ENCODE measurements around the gene SH2D3C. TPM values are rescaled to one million over a fixed set of nuclear protein-coding genes. Genes with fewer than 3 reads are reported as not detected.

SH2D3C gene
- total and polyA plus RNA-seq, 8 donors: 21.7 to 41.9 (median 32.6) TPM

DNA sequence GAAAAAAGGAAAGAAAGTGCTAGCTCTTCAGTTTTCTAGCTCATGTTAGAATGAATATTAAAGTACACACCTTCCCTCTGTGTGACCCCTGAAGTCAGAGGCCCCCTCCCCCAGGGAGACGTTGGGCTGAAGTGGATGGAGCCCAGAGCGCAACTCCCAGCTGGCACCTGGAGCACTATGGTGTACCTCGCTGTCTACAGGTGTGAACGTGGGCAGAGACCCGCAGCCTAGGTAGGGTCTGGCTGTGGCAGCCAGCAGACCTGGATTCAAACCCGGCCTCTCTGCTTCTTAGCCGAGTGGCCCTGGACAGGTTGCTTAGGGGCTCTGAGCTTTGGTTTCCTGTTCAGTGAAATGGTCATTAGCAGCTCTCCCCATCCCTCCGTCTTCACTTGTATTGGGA, 49.7 kb downstream of the SH2D3C start:
- DNase-seq: no peak
- H3K9me3 ChIP-seq: no peaks in the 10 kb centered on the region
- no peak for ATAC-seq
- TF ChIP-seq, protein P1, sequence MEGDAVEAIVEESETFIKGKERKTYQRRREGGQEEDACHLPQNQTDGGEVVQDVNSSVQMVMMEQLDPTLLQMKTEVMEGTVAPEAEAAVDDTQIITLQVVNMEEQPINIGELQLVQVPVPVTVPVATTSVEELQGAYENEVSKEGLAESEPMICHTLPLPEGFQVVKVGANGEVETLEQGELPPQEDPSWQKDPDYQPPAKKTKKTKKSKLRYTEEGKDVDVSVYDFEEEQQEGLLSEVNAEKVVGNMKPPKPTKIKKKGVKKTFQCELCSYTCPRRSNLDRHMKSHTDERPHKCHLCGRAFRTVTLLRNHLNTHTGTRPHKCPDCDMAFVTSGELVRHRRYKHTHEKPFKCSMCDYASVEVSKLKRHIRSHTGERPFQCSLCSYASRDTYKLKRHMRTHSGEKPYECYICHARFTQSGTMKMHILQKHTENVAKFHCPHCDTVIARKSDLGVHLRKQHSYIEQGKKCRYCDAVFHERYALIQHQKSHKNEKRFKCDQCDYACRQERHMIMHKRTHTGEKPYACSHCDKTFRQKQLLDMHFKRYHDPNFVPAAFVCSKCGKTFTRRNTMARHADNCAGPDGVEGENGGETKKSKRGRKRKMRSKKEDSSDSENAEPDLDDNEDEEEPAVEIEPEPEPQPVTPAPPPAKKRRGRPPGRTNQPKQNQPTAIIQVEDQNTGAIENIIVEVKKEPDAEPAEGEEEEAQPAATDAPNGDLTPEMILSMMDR (IDR thresholded peaks at IDR 0.05): no peak
- no peak overlapping the region for H3K4me3 ChIP-seq
- no peak overlapping the region for H3K27ac ChIP-seq
- no peaks in the 10 kb centered on the region for H3K27me3 ChIP-seq
- H3K4me1 ChIP-seq: peaks cover 3 to 16% of the 10 kb centered on the region in 2 donors
- peaks cover 0 to 30% of the 10 kb centered on the region in 2 donors for H3K36me3 ChIP-seq
- intact Hi-C loops (cut with DNase I): no loop called here

DNA sequence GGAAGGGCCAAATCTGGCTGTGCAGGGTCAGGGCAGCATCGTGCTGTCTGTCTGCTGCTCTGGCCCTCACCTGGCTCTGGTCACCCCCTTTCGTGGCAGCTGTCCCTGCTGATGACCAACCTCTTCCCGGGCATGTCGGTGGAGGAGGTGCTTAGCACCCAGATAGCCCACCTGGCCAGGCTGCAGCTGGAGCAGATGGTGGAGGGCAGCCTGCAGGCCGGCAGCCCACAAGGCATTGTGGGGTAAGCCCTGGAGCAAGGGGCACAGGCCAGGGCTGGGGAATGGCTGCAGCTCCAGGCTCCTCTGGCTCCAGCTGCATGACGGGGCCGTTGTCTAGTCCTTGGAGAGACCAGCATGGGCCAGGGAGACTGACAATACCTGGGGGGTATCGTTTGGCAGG, 51.6 kb downstream of the SH2D3C start:
- Histone ChIP-seq H3K4me3 (no peak overlapping the region), H3K27me3 (no peaks in the 10 kb centered on the region), H3K4me1 (peaks cover 3 to 8% of the 10 kb centered on the region in 2 donors), H3K27ac (no peak overlapping the region), H3K9me3 (no peaks in the 10 kb centered on the region), H3K36me3 (peaks cover 0 to 17% of the 10 kb centered on the region in 2 donors)
- TF ChIP-seq, protein P1 (IDR thresholded peaks at IDR 0.05): no peak
- ATAC-seq (no peak), DNase-seq (no peak)
- intact Hi-C loops (cut with DNase I): no loop called here

DNA sequence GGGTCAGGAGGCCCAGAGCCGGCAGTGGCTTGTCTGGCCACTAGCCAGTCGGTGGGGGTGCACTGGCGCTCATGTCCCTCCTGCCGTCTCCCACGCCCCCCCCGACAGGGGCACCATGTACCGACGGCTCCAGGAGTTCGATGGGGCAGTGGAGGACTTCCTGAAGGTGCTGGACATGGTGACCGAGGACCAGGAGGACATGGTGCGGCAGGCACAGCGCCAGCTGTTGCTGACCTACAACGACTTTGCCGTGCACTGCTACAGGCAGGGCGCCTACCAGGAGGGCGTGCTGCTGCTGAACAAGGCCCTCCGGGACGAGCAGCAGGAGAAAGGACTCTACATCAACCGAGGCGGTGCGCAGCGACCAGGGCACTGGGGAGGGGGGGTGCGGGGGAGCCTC, 54.5 kb downstream of the SH2D3C start:
- DNase-seq (no peak), ATAC-seq (peak; percentile 75)
- intact Hi-C loops (cut with DNase I): no loop called here
- H3K36me3 ChIP-seq: no peaks in the 10 kb centered on the region
- no peaks in the 10 kb centered on the region for H3K27me3 ChIP-seq
- no peak overlapping the region for H3K4me3 ChIP-seq
- TF ChIP-seq, protein P1 (IDR thresholded peaks at IDR 0.05): no peak
- H3K4me1 ChIP-seq: peaks cover 3 to 8% of the 10 kb centered on the region in 2 donors
- H3K9me3 ChIP-seq: no peaks in the 10 kb centered on the region
- H3K27ac ChIP-seq: no peak overlapping the region

DNA sequence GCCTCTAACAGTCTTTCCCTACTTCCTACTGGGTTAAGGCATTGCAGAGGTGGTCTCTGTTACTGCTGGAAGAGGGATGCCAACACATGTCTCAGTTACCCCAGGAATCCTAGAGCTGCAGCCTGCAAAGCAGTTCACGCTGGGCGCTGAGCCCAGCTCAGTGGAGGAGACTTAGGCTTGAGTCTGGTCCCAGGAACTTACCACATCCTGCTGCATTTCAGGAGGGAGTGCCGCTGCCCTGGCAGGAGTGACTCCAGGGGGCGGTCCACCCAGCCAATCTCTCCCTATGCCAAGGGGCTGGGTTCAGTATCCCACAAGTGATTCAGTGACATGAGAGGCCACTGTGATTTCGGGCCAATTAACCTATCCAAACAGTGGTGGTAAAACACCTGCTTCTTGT, 55.0 kb downstream of the SH2D3C start:
- DNase-seq: no peak
- no peaks in the 10 kb centered on the region for H3K36me3 ChIP-seq
- intact Hi-C loops (cut with DNase I): no loop called here
- H3K27ac ChIP-seq: no peak overlapping the region
- H3K4me1 ChIP-seq: peaks cover 3 to 8% of the 10 kb centered on the region in 2 donors
- H3K9me3 ChIP-seq: no peaks in the 10 kb centered on the region
- no peak overlapping the region for H3K4me3 ChIP-seq
- no peaks in the 10 kb centered on the region for H3K27me3 ChIP-seq
- TF ChIP-seq, protein P1 (IDR thresholded peaks at IDR 0.05): no peak
- peak; percentile 82 for ATAC-seq

DNA sequence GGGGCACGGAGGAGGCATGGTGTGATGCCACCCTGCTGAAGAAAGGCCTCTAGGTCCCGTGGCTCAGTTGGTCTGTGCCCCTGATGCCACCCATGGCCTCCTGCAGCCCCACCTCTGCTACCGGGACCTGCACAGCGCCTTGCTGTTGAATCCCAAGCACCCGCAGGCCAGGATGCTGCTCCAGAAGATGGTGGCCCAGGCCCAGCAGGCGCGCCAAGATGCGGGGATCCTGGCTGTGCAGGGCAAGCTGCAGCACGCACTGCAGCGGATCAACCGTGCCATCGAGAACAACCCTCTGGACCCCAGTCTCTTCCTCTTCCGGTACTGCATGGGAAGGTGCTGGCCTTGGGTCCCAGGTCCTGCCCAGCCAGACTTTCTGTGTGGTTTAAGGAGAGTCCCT, 55.5 kb downstream of the SH2D3C start:
- Histone ChIP-seq H3K27me3 (no peaks in the 10 kb centered on the region), H3K36me3 (no peaks in the 10 kb centered on the region), H3K4me3 (no peak overlapping the region), H3K27ac (no peak overlapping the region), H3K4me1 (peaks cover 3 to 8% of the 10 kb centered on the region in 2 donors), H3K9me3 (no peaks in the 10 kb centered on the region)
- TF ChIP-seq, protein P1 (IDR thresholded peaks at IDR 0.05): no peak
- intact Hi-C loops (cut with DNase I): no loop called here
- ATAC-seq: no peak
- no peak for DNase-seq

All from left lung (tissue), 10 donors.